SK-N-MC (cell line): Measurements from ENCODE around the gene PPP2R3B.

Source experiments
- DNase-seq: peaks from one replicate; pipeline ENCODE4 v3.0.0-alpha.2; 2011; ENCODE audit warnings: low read depth, low spot score
- H3K27ac ChIP-seq: fragments of 200-600 bp; sonication (generic); 2 replicates; pipeline ENCODE4 v1.5.1; 2016; ENCODE audit warnings: mixed run types
- H3K36me3 ChIP-seq: fragments of 200-600 bp; sonication (generic); 2 replicates; pipeline ENCODE4 v1.6.1; 2017; ENCODE audit warnings: antibody characterized with exemption, low read length, mixed read lengths; ENCODE audit not compliant: insufficient read depth
- H3K4me3 ChIP-seq: fragments of 200-600 bp; sonication (generic); 2 replicates; pipeline ENCODE4 v1.5.1; 2016
- H3K9ac ChIP-seq: fragments of 200-600 bp; sonication (generic); 2 replicates; pipeline ENCODE4 v1.8.0; 2017; ENCODE audit warnings: mixed run types, mixed read lengths; ENCODE audit not compliant: insufficient read length
- H3K9me3 ChIP-seq: fragments of 200-600 bp; sonication (generic); 2 replicates; pipeline ENCODE4 v1.6.1; 2017; ENCODE audit warnings: low read depth, mild to moderate bottlenecking, antibody characterized with exemption, low read length, moderate library complexity, mixed read lengths
- EZH2 ChIP-seq: fragments of 200-600 bp; sonication (generic); IDR thresholded peaks from one replicate; pipeline ENCODE4 v1.6.1; 2017; ENCODE audit warnings: antibody characterized with exemption
- FOXP2 ChIP-seq: optimal IDR thresholded peaks from 2 replicates; pipeline ENCODE3; 2011; ENCODE audit warnings: mild to moderate bottlenecking, moderate library complexity; ENCODE audit not compliant: insufficient read depth; ENCODE audit errors: extremely low read length, control extremely low read depth
- POLR2AphosphoS5 ChIP-seq: IDR thresholded peaks from 2 replicates; pipeline ENCODE4 v1.6.1; 2012; ENCODE audit warnings: mild to moderate bottlenecking, low read depth, low read length, borderline replicate concordance

Gene PPP2R3B

DNA sequence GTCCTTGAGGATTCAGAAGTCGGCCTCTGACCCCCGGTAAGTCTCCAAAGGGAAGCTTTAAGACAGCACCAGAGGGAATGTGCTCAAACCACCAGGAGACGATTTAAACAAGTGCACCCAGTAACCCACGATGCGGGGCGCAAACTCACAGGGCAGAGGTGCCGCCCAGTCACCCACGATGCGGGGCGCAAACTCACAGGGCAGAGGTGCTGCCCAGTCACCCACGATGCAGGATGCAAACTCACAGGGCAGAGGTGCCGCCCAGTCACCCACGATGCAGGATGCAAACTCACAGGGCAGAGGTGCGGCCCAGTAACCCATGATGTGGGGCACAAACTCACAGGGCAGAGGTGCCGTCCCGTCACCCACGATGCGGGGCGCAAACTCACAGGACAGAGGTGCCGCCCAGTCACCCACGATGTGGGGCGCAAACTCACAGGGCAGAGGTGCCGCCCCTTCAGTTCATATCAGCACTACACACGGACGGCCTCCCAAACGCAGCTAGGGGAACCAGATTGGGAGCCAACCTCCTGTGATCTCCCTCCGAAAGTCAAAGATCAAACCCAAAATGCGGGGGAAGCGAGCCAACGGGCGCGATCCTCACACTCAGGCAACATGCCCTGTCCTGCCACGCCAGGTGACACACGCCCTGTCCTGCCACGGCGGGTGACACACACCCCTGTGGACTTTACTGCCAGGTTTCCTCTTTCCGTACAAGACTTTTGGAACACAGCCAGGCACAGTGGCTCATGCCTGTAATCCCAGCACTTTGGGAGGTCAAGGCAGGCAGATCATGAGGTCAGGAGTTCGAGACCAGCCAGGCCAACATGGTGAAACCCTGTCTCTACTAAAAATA is 11.3 kb downstream of the PPP2R3B start:
- TF ChIP-seq FOXP2 (no peak), EZH2 (no peak), POLR2AphosphoS5 (no peak)
- H3K36me3 ChIP-seq, result no peaks in the 10 kb centered on the region
- no peak for DNase-seq
- no peak overlapping the region for H3K27ac ChIP-seq
- no peak overlapping the region for H3K9ac ChIP-seq
- no peak overlapping the region for H3K4me3 ChIP-seq
- H3K9me3 ChIP-seq, result no peaks in the 10 kb centered on the region

GRCh38 chrX:374596-374995 is 12.1 kb downstream of the PPP2R3B start:
- DNase-seq, result no peak
- no peak overlapping the region for H3K27ac ChIP-seq
- no peaks in the 10 kb centered on the region for H3K9me3 ChIP-seq
- no peak for TF ChIP-seq EZH2
- no peak for TF ChIP-seq POLR2AphosphoS5
- no peak for TF ChIP-seq FOXP2
- H3K36me3 ChIP-seq, result no peaks in the 10 kb centered on the region
- H3K4me3 ChIP-seq, result no peak overlapping the region
- H3K9ac ChIP-seq, result no peak overlapping the region

DNA sequence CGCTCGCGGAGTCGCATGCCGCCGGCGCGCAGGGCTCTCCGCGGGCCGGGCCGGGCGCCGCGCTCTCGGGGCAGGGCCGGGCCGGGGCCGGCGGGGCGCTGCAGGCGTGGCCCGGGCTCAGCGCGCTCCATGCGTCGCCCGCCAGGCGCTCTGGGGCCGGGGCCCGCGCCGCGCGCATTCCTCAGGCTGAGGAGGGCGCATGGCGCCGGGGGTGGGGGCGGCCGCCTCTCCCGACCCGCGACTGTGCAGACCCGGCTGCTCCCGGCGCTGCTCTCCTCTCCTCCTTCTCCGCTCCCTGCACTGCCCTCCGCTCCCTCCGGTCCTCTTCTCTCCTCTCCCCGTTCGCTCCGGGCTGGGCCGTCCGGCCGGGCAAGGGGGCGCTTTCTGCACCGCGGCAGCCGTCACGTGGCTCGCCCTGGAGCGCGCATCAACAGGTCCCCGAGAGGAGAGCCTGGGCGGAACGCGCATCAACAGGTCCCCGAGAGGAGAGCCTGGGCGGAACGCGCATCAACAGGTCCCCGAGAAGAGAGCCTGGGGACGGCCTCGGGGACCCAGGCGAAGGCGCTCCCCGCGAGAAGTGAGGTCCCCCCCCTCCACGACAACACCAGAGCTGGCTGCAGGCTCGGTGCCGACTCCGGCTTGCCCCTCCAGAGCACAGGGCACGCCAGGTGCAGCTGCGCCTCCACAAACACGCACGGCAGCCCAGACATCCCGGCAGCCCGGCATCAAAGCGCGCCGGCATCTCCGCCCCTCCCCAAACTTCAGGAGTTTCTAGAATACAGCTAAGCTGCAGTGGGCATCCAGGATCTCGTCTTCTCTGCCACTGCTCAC is 12.9 kb downstream of the PPP2R3B start:
- Histone ChIP-seq H3K9me3 (no peaks in the 10 kb centered on the region), H3K27ac (no peak overlapping the region), H3K4me3 (no peak overlapping the region), H3K9ac (no peak overlapping the region), H3K36me3 (no peaks in the 10 kb centered on the region)
- no peak for DNase-seq
- TF ChIP-seq EZH2 (no peak), POLR2AphosphoS5 (no peak), FOXP2 (no peak)

DNA sequence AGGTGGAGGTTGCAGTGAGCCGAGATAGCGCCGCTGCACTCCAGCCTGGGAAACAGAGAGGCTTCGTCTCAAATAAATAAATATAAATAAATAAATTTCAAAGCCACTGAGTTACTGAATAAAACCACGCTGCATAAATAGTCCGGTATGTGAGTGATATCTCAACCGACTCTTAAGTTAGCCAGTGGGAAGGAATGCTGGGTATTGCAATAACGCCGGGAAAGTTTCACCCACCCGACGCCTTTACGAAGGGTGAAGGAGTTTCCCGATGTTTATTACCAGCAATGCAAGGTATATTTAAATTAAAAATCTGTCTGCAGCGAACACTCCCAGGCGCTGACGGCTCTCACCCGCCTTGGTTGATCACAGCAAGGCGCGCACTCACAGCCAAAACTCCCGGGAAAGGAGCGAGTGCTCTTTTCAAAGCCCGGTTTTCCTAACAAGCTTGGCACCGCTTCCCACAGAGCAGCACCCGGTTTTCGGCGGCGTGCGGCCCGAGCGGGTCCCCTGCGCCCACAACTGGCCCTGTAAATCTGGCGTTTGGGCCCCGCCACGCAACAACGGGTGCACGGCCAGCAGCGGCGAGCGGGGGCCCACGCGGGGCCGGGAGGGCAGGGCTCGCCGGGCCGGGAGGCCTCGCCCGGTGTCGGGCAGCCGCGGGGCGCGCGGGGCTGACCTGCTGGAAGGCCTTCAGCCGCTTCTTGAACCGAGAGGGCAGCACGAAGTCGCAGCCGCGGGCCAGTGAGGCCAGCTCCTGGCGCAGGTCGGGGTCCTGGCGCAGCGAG is 13.7 kb downstream of the PPP2R3B start:
- Histone ChIP-seq H3K9me3 (no peaks in the 10 kb centered on the region), H3K4me3 (no peak overlapping the region), H3K9ac (no peak overlapping the region)

DNA sequence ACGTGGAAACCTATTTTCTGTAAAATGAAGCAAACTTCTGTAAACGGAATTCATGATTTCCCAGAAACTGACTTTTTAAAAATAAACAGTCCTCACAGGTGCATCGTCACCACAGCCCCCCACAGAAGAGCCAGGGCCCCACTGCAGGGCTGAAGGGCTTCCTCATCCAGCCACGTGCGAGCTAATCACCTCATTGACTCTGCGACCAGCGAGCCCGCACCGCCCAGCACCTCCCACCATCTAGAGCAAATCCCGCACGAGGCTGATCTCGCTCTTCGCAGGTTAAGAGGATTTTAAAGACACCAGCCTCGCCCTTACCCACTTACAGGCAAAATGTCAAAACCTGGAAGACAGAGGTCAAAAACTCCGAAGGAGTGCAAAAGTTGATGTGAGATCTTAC is 14.8 kb downstream of the PPP2R3B start:
- Histone ChIP-seq H3K36me3 (no peaks in the 10 kb centered on the region), H3K27ac (no peak overlapping the region), H3K4me3 (no peak overlapping the region), H3K9ac (no peak overlapping the region), H3K9me3 (no peaks in the 10 kb centered on the region)
- no peak for DNase-seq
- TF ChIP-seq POLR2AphosphoS5 (no peak), FOXP2 (no peak), EZH2 (no peak)

More for the DNA sequence above, 13.7 kb downstream of the PPP2R3B start:
- Histone ChIP-seq H3K27ac (no peak overlapping the region), H3K36me3 (no peaks in the 10 kb centered on the region)
- TF ChIP-seq POLR2AphosphoS5, result no peak
- no peak for TF ChIP-seq FOXP2
- no peak for TF ChIP-seq EZH2
- no peak for DNase-seq

DNA sequence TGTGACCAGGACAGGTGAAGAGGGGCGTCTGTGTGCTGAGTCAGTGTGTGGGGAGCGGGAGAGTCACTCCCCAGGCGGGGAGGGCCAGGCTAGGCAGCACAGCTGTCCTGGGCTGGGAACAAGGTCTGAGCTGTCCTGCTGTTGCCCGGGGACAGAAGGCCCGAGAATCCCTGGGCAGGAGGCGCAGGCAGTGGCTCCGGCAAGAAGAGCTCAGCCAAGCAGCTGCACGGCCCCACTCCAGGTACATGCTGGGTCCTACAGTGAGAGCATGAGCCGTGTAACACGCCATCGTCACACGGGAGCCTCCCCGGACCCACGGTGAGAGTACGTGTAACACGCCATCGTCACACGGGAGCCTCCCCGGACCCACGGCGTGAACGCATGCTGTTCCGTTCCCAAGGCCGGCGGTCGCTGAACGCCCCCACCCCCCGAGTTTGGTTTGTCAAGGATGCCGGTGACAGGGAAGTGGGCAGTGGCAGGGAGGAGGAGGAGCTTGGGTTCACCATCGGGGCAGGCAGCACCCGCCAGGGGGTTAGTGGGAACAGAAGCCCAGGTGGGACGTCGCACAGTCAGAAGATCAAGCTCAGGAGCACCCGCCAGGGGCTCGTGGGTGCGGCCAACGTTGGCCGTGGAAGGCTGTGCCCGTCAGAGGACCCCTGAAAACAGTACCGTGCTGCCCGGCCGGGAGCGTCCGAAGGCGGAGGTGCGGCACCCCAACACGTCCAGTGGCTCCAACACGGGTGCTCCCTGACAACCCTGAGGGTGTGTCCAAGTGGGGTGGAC is 15.6 kb downstream of the PPP2R3B start:
- H3K27ac ChIP-seq, result no peak overlapping the region
- H3K36me3 ChIP-seq, result no peaks in the 10 kb centered on the region
- no peak overlapping the region for H3K9ac ChIP-seq
- H3K9me3 ChIP-seq, result no peaks in the 10 kb centered on the region
- no peak for TF ChIP-seq POLR2AphosphoS5
- TF ChIP-seq FOXP2, result no peak
- TF ChIP-seq EZH2, result no peak
- no peak overlapping the region for H3K4me3 ChIP-seq
- no peak for DNase-seq

DNA sequence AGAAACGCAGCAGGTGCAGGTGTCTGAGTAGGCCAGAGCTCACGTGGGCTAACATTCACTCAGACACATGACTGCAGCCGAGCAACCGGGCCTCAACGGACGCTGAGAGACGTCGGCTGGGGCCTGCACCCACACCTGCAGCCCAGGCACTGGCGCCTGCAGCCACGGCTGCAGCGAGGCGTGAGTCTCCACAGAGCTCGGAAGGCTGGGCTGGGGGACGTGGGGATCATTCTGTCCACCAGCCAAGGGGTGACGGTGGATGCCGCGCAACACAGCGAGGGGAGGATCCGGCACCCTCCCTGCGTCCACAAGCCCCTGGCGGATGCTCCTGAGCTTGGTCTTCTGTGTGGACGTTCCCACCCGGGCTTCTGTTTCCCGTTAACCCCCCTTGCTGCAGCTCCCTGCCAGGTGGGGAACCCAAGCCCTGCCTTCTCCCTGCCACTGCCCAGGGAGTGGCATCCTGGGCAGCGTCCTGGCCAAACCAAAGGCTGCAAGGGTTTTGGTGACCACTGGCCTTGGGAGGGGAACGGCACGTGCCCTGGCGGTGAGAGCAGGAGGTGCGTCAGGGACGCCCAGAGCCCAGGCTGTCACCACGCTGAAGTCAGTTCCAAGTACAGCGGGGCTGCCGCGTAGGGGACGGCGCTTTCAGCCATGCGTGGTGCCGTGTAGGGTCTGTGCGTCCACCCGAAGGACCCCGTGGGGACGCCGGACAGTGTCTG is 16.3 kb downstream of the PPP2R3B start:
- no peak overlapping the region for H3K4me3 ChIP-seq
- H3K9ac ChIP-seq, result no peak overlapping the region
- H3K9me3 ChIP-seq, result no peaks in the 10 kb centered on the region
- no peak overlapping the region for H3K27ac ChIP-seq
- no peaks in the 10 kb centered on the region for H3K36me3 ChIP-seq
- DNase-seq, result no peak
- no peak for TF ChIP-seq FOXP2
